Suprapubic skin (tissue), 4 donors: ENCODE results near the gene IGSF9. TPM values are rescaled to one million over a fixed set of nuclear protein-coding genes. Genes with fewer than 3 reads are reported as not detected.

Experiments
- DNase-seq, 2 donors: peaks; one replicate each; pipeline ENCODE4 v3.0.0-alpha.2; 2019; ENCODE audit warnings: low spot score in 2 of 2
- H3K27ac ChIP-seq: fragments of 200-600 bp; sonication (generic); one replicate; pipeline ENCODE4 v1.5.1; 2019
- H3K27me3 ChIP-seq: fragments of 200-600 bp; sonication (generic); one replicate; pipeline ENCODE4 v1.5.1; 2019
- H3K36me3 ChIP-seq: fragments of 200-600 bp; sonication (generic); one replicate; pipeline ENCODE4 v1.5.1; 2019
- H3K4me1 ChIP-seq: fragments of 200-600 bp; sonication (generic); one replicate; pipeline ENCODE4 v1.5.1; 2019
- H3K4me3 ChIP-seq: fragments of 200-600 bp; sonication (generic); one replicate; pipeline ENCODE4 v1.5.1; 2019; ENCODE audit warnings: mild to moderate bottlenecking
- H3K9me3 ChIP-seq: fragments of 200-600 bp; sonication (generic); one replicate; pipeline ENCODE4 v1.5.1; 2019
- CTCF ChIP-seq, 2 donors: fragments of 200-600 bp in 1 of 2; fragments of 450-650 bp in 1 of 2; sonication (generic) in 1 of 2; IDR thresholded peaks; one replicate each; pipeline ENCODE4 v1.5.1; 2016 to 2019; ENCODE audit warnings: antibody characterized with exemption in 2 of 2, mild to moderate bottlenecking in 1 of 2, moderate library complexity in 1 of 2
- EP300 ChIP-seq: sonication (generic); formaldehyde crosslinking; IDR thresholded peaks from one replicate; pipeline ENCODE4 v1.6.1; 2017; ENCODE audit warnings: antibody characterized with exemption
- POLR2A ChIP-seq, 2 donors: fragments of 450-650 bp; IDR thresholded peaks; one replicate each; pipeline ENCODE4 v1.6.1; 2017; ENCODE audit warnings: antibody characterized with exemption in 2 of 2, mild to moderate bottlenecking in 2 of 2, moderate library complexity in 2 of 2
- POLR2AphosphoS5 ChIP-seq, 3 donors: sonication (generic); formaldehyde crosslinking; IDR thresholded peaks; one replicate each; pipeline ENCODE4 v1.6.1; 2017; ENCODE audit warnings: antibody characterized with exemption in 3 of 3
- WGBS: methylation state at CpG from one replicate; pipeline ENCODE4 v1.1.5; 2018; 5-methylcytosine and 5-hydroxymethylcytosine counted together
- total RNA-seq, 4 donors: library from RNA; depleted of rRNA; stranded (reverse); fragments of >200 nt; gene quantifications; one replicate each; pipeline ENCODE4 v1.1.0, GENCODE V29; 2016

IGSF9 gene
- total RNA-seq, 4 donors from 2014 or later, result 26.1 to 44.1 (median 28.4) TPM

DNA sequence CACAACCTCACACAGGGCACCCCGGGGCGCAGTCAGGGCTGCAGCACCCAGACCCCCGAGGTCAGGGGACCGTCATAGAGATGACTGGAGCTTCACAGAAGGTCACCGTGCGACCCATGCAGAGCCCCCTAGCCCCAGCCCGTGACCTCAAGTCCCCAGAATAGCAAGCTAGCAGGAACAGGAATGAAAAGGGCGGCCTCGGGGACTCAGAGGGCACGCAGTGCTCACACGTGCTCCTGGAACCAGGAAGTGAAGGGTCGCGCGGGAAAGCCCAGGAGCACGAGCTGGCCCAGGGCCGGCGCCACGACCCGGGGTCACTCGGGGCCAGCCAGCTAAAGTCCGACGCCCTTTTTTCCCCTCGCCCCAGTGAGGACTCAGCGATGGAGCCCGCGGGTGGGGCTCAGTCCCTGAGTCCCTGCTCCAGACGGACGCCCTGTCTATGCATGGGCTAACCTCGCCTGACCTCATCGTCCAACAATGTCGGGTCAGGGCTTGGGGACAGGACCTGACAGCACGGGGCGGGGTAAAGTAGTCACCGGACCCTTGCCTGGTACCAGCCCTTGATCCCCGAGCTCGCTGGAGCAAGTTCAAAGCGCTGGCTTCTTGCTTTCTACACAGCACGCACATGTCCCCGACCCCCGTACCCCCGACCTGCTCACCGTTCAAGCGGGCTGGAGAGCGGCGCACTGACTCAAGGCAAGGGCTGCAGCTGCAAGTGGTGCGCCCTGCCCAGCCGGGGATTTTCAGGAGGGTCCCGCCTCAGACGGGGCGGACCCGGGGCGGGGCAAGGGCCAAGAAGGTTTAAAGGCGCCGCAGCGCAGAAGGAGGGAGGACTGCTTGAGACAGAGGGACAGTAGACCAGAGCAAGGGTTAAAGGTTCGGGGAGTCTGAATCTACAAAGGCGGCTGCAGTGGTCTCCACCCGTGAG is 20.4 kb downstream of the IGSF9 start, which contains the start of gene TAGLN2:
TSS of gene TAGLN2 (minus strand) at position 717 of the 928 bp plus-strand sequence. CDS start 4,998 bp downstream, outside the sequence.
- Histone ChIP-seq H3K27me3 (no peaks in the 10 kb centered on the region), H3K9me3 (no peaks in the 10 kb centered on the region), H3K36me3 (peaks cover 8% of the 10 kb centered on the region), H3K4me1 (peaks cover 57% of the 10 kb centered on the region), H3K4me3 (peak within 1 kb of the TSS; percentile 63), H3K27ac (peak within 1 kb of the TSS; percentile 94)
- no peak for TF ChIP-seq EP300
- peak; percentile 81 to 84 (median 83) for TF ChIP-seq POLR2AphosphoS5 (IDR thresholded peaks at IDR 0.05)
- TF ChIP-seq CTCF (IDR thresholded peaks at IDR 0.05), result no peak
- TF ChIP-seq POLR2A (IDR thresholded peaks at IDR 0.05), result peak; percentile 74 to 97
- under 1% methylated on average over 30 of the region's 58 CpGs for WGBS
- peak; percentile 95 to 97 for DNase-seq

DNA sequence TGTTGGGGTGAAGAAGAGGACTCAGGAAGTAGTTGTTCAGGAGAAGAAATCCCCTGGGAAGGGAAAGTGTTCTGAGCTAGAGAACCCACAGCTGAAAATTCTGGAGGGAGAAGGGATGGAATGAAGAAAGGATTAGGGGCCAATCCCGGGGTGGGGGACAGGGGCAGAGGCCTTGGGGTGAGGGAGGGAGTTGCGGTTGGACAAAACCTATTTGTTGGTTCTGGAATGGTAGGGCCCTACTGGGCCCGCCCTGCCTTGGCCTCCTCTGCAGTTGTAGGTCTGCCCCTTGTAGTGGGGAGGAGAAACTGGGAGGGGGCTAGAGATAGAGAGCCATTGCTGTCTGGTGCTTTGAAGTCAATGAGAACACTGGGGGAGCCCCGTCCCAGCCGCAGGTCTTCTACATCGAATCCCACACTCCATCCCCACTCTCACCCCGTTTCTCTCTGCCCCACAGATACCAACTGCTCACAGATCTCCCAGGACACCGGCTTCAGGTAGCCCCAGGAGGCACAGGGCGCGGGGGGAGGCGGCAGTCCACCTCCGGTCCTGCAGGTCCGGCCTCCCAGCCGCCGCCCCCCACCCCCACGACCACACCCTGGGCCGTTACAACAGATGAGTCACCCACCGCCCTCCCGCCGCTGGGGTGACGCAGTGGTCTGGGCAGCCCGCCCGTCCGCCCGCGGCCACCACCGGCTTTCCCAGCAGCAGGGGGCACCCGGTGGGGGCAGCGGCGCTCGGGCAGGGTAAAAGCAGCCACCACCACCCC is 21.2 kb downstream of the IGSF9 start:
- WGBS, result 0% methylated on average over 10 of the region's 31 CpGs
- no peaks in the 10 kb centered on the region for H3K9me3 ChIP-seq
- H3K4me1 ChIP-seq, result peaks cover 61% of the 10 kb centered on the region
- peak; percentile 42 to 78 for TF ChIP-seq POLR2A (IDR thresholded peaks at IDR 0.05)
- TF ChIP-seq CTCF (IDR thresholded peaks at IDR 0.05), result no peak
- no peak for TF ChIP-seq EP300
- TF ChIP-seq POLR2AphosphoS5 (IDR thresholded peaks at IDR 0.05), result peak in 2 of 3 donors; percentile 60 to 89
- H3K27ac ChIP-seq, result peak overlapping the region; percentile 94
- DNase-seq, result peak; percentile 96
- H3K36me3 ChIP-seq, result peaks cover 17% of the 10 kb centered on the region
- no peaks in the 10 kb centered on the region for H3K27me3 ChIP-seq
- H3K4me3 ChIP-seq, result peak overlapping the region; percentile 63

DNA sequence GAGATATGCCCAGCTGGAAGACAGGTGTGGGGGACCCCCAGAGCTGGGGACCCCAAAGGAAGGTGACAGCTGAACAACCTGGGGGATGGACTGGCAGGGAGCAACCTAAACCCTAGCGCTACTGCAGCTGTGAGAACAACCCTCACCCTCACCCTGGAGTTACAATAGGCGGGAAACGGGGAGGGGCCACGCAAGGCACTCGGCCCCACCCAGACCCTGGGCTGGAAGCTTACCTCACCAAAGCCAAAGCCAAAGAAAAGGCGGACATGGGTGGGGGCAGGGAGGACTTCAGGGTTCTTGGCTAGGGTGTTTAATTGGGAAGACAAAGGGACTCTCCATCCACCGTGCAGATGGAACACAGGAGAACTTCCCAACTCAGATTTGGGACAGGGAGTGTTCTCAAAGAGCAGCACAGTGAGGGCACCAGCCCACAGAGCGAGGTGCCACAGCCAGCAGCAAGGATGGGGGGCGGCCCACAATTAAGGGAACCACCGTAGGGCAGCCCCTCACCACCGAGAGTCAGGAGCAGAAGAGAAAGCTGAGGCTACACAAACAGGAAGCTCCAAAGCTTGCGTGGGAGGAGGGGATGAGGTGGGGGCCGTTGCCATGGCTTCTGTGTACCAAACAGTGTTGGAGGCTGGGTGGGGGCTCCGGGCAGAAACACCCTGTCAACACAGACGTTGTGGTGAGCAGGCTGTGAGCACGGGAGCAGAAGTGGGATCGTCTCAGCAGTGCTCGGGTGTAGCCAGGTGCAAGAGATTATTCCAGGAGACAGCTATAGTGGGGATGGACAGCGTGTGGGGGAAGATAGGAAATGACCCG is 22.0 kb downstream of the IGSF9 start:
- Histone ChIP-seq H3K36me3 (peaks cover 25% of the 10 kb centered on the region), H3K27me3 (no peaks in the 10 kb centered on the region), H3K4me3 (peak overlapping the region; percentile 63), H3K27ac (peak overlapping the region; percentile 94), H3K4me1 (peaks cover 64% of the 10 kb centered on the region), H3K9me3 (no peaks in the 10 kb centered on the region)
- WGBS, result 0% methylated on average over 20 of the region's 20 CpGs
- TF ChIP-seq POLR2AphosphoS5 (IDR thresholded peaks at IDR 0.05) (peak; percentile 39 to 80 (median 64)), POLR2A (IDR thresholded peaks at IDR 0.05) (peak in 1 of 2 donors; percentile 79), EP300 (no peak), CTCF (IDR thresholded peaks at IDR 0.05) (no peak)
- DNase-seq, result peak; percentile 95 to 96

GRCh38 chr1:159922511-159923202 is 22.8 kb downstream of the IGSF9 start:
- H3K4me1 ChIP-seq, result peaks cover 68% of the 10 kb centered on the region
- peak in 1 of 2 donors; percentile 89 for DNase-seq
- H3K27ac ChIP-seq, result peak overlapping the region; percentile 94
- H3K4me3 ChIP-seq, result peak overlapping the region; percentile 63
- TF ChIP-seq EP300 (no peak), POLR2A (IDR thresholded peaks at IDR 0.05) (no peak), POLR2AphosphoS5 (IDR thresholded peaks at IDR 0.05) (no peak), CTCF (IDR thresholded peaks at IDR 0.05) (no peak)
- H3K9me3 ChIP-seq, result no peaks in the 10 kb centered on the region
- H3K27me3 ChIP-seq, result no peaks in the 10 kb centered on the region
- peaks cover 32% of the 10 kb centered on the region for H3K36me3 ChIP-seq
- 54% methylated on average over 3 of the region's 8 CpGs for WGBS
